GM19455 (cell line): ENCODE data around the gene TFAP2B.

Experiments
- ATAC-seq: cut with Tn5 transposase; IDR thresholded peaks from one replicate; pipeline ENCODE4 v1.9.1; 2021; ENCODE audit not compliant: unreplicated experiment

Gene TFAP2B

GRCh38 chr6:50824552-50824951 is 5.9 kb downstream of the TFAP2B start:
- no peak for ATAC-seq

- no peak for ATAC-seq
These were observed 6.8 kb downstream of the TFAP2B start for GRCh38 chr6:50825375-50826036.

- no peak for ATAC-seq
These were observed 7.5 kb downstream of the TFAP2B start for GRCh38 chr6:50826037-50826761.

GRCh38 chr6:50826803-50827202 is 8.1 kb downstream of the TFAP2B start:
- ATAC-seq: no peak

- ATAC-seq: no peak
These were observed 10.4 kb downstream of the TFAP2B start for GRCh38 chr6:50829049-50829448.

GRCh38 chr6:50829898-50830444 is 11.3 kb downstream of the TFAP2B start:
- no peak for ATAC-seq

- no peak for ATAC-seq
These were observed 12.5 kb downstream of the TFAP2B start for GRCh38 chr6:50831186-50831585.

GRCh38 chr6:50832912-50833311 is 14.2 kb downstream of the TFAP2B start:
- ATAC-seq: no peak

GRCh38 chr6:50834929-50835410 is 16.3 kb downstream of the TFAP2B start:
- ATAC-seq: no peak

GRCh38 chr6:50836231-50836630 is 17.6 kb downstream of the TFAP2B start:
- ATAC-seq: no peak

GRCh38 chr6:50837589-50838445 is 19.1 kb downstream of the TFAP2B start:
- ATAC-seq: no peak

GRCh38 chr6:50840112-50840810 is 21.6 kb downstream of the TFAP2B start:
- no peak for ATAC-seq

- no peak for ATAC-seq
These were observed 22.1 kb downstream of the TFAP2B start for GRCh38 chr6:50840811-50841192.

- no peak for ATAC-seq
These were observed 23.8 kb downstream of the TFAP2B start for GRCh38 chr6:50842446-50842845.

- no peak for ATAC-seq
These were observed 24.3 kb downstream of the TFAP2B start for GRCh38 chr6:50842861-50843384.

GRCh38 chr6:50843842-50844241 is 25.2 kb downstream of the TFAP2B start:
- no peak for ATAC-seq

GRCh38 chr6:50845499-50846143 is 26.9 kb downstream of the TFAP2B start:
- ATAC-seq: no peak

GRCh38 chr6:50846144-50846851 is 27.6 kb downstream of the TFAP2B start:
- ATAC-seq: no peak

- ATAC-seq: no peak
These were observed 28.1 kb downstream of the TFAP2B start for GRCh38 chr6:50846852-50847155.
